SK-N-SH (cell line): Measurements from ENCODE around the gene ERRFI1. TPM values are rescaled to one million over a fixed set of nuclear protein-coding genes. Genes with fewer than 3 reads are reported as not detected.

ENCODE experiments used
- CTCF ChIA-PET: fragments of 300-600, 350-600 bp; formaldehyde crosslinking; extraction: SDS; loops from one replicate; lab custom pipeline; 2021; lab: Yijun Ruan, JAX
- POLR2A ChIA-PET: fragments of 350-600 bp; sonication (Branson Sonifier 250); formaldehyde crosslinking; extraction: SDS; loops from one replicate; lab custom pipeline; 2020; ENCODE audit warnings: antibody characterized with exemption, inconsistent platforms; lab: Yijun Ruan, JAX
- DNase-seq: peaks from one replicate; pipeline ENCODE4 v3.0.0; 2012
- H2AFZ ChIP-seq: fragments of 200-600 bp; sonication (generic); 2 replicates; pipeline ENCODE4 v1.8.1; 2016; ENCODE audit warnings: antibody characterized with exemption, mild to moderate bottlenecking, low read depth
- H3F3A ChIP-seq: fragments of 200-600 bp; sonication (generic); replicated peaks from 2 replicates; pipeline ENCODE3; 2016; ENCODE audit warnings: antibody characterized with exemption, mild to moderate bottlenecking; ENCODE audit not compliant: insufficient read depth
- H3K27ac ChIP-seq, 2 experiments: fragments of 200-500 bp in 1 of 2; fragments of 200-600 bp in 1 of 2; sonication (Bioruptor generic) in 1 of 2; sonication (generic), shearing (Covaris generic) in 1 of 2; 2 replicates each; pipeline versions ENCODE4 v1.5.1 to v1.6.1; 2014 to 2016; ENCODE audit warnings: low read depth in 2 of 2, inconsistent platforms in 1 of 2, low read length in 1 of 2, mild to moderate bottlenecking in 1 of 2, mixed read lengths in 1 of 2
- H3K27me3 ChIP-seq: fragments of 200-600 bp; sonication (generic), shearing (Covaris generic); 2 replicates; pipeline ENCODE4 v1.6.1; 2016; ENCODE audit warnings: mixed run types; ENCODE audit not compliant: insufficient read depth
- H3K36me3 ChIP-seq, 2 experiments: fragments of 200-500 bp in 1 of 2; fragments of 200-600 bp in 1 of 2; sonication (Bioruptor generic) in 1 of 2; sonication (generic) in 1 of 2; replicated peaks in 1 of 2; 2 replicates each; pipeline versions ENCODE3 to v1.5.1; 2014 to 2016; ENCODE audit warnings: low read length in 1 of 2, mild to moderate bottlenecking in 1 of 2; ENCODE audit not compliant: insufficient read depth in 2 of 2, control insufficient read depth in 1 of 2
- H3K4me1 ChIP-seq, 2 experiments: fragments of 200-500 bp in 1 of 2; fragments of 200-600 bp in 1 of 2; sonication (Bioruptor generic) in 1 of 2; sonication (generic), shearing (Covaris generic) in 1 of 2; 2 replicates each; pipeline versions ENCODE4 v1.5.1 to v1.6.1; 2014 to 2016; ENCODE audit warnings: low read depth in 1 of 2, low read length in 1 of 2, mixed run types in 1 of 2; ENCODE audit not compliant: insufficient read depth in 2 of 2, control insufficient read depth in 1 of 2
- H3K4me2 ChIP-seq: fragments of 200-600 bp; sonication (generic), shearing (Covaris generic); 2 replicates; pipeline ENCODE4 v1.6.1; 2017; ENCODE audit warnings: mixed run types
- H3K4me3 ChIP-seq, 2 experiments: fragments of 200-500 bp in 1 of 2; fragments of 200-600 bp in 1 of 2; sonication (Bioruptor generic) in 1 of 2; sonication (generic), shearing (Covaris generic) in 1 of 2; 2 replicates each; pipeline versions ENCODE4 v1.5.1 to v1.8.1; 2014 to 2016; ENCODE audit warnings: low read depth in 2 of 2, inconsistent platforms in 1 of 2, low read length in 1 of 2, mild to moderate bottlenecking in 1 of 2, mixed read lengths in 1 of 2, moderate library complexity in 1 of 2
- H3K79me2 ChIP-seq: fragments of 200-600 bp; sonication (generic); 2 replicates; pipeline ENCODE4 v1.8.1; 2017; ENCODE audit warnings: mild to moderate bottlenecking; ENCODE audit not compliant: insufficient read depth
- H3K9ac ChIP-seq: fragments of 200-600 bp; sonication (generic); 2 replicates; pipeline ENCODE4 v1.6.1; 2017; ENCODE audit warnings: mixed run types
- H3K9me2 ChIP-seq: fragments of 200-600 bp; sonication (generic); 2 replicates; pipeline ENCODE4 v1.6.1; 2017; ENCODE audit warnings: mixed run types
- H3K9me3 ChIP-seq: fragments of 200-600 bp; sonication (generic); 2 replicates; pipeline ENCODE4 v1.6.1; 2017; ENCODE audit warnings: mixed run types, mild to moderate bottlenecking, moderate library complexity
- H4K20me1 ChIP-seq: fragments of 200-600 bp; sonication (generic); 2 replicates; pipeline ENCODE4 v1.6.1; 2017; ENCODE audit warnings: mild to moderate bottlenecking, mixed run types; ENCODE audit not compliant: insufficient read depth
- ELF1 ChIP-seq: IDR thresholded peaks from 2 replicates; pipeline ENCODE4 v1.4.0; 2012
- FOSL2 ChIP-seq: IDR thresholded peaks from 2 replicates; pipeline ENCODE4 v1.4.0; 2012; ENCODE audit warnings: low read depth, mild to moderate bottlenecking, moderate library complexity, borderline replicate concordance
- FOXM1 ChIP-seq: IDR thresholded peaks from 2 replicates; pipeline ENCODE4 v1.4.0; 2012; ENCODE audit warnings: low read depth, mild to moderate bottlenecking
- GABPA ChIP-seq: IDR thresholded peaks from 2 replicates; pipeline ENCODE4 v1.4.0; 2012; ENCODE audit warnings: low read depth, mild to moderate bottlenecking
- MAX ChIP-seq: IDR thresholded peaks from 2 replicates; pipeline ENCODE4 v1.4.0; 2012; ENCODE audit warnings: low read depth
- POLR2AphosphoS5 ChIP-seq: IDR thresholded peaks from 2 replicates; pipeline ENCODE4 v1.6.1; 2012; ENCODE audit warnings: low read depth, low read length
- RAD21 ChIP-seq: IDR thresholded peaks from 2 replicates; pipeline ENCODE4 v1.6.1; 2012; ENCODE audit warnings: mild to moderate bottlenecking, low read length
- REST ChIP-seq: IDR thresholded peaks from 2 replicates; pipeline ENCODE4 v1.6.1; 2012; ENCODE audit warnings: mild to moderate bottlenecking, low read depth, low read length, moderate library complexity
- RXRA ChIP-seq: IDR thresholded peaks from 2 replicates; pipeline ENCODE4 v1.4.0; 2012; ENCODE audit warnings: low read depth, mild to moderate bottlenecking, borderline replicate concordance
- SIN3A ChIP-seq: IDR thresholded peaks from 2 replicates; pipeline ENCODE4 v1.6.1; 2012; ENCODE audit warnings: low read depth, mild to moderate bottlenecking, low read length, moderate library complexity, borderline replicate concordance
- SMC3 ChIP-seq: IDR thresholded peaks from 2 replicates; pipeline ENCODE4 v1.6.1; 2012; ENCODE audit warnings: low read depth, low read length, improper control_type of control experiment
- TAF1 ChIP-seq: IDR thresholded peaks from 2 replicates; pipeline ENCODE4 v1.6.1; 2012; ENCODE audit warnings: low read depth, mild to moderate bottlenecking, low read length, moderate library complexity, borderline replicate concordance
- TCF12 ChIP-seq: IDR thresholded peaks from 2 replicates; pipeline ENCODE4 v1.4.0; 2012
- USF1 ChIP-seq: IDR thresholded peaks from 2 replicates; pipeline ENCODE4 v1.4.0; 2012; ENCODE audit warnings: low read depth, borderline replicate concordance
- USF2 ChIP-seq: fragments of 150-350 bp; IDR thresholded peaks from 2 replicates; pipeline ENCODE4 v1.6.1; 2017; ENCODE audit warnings: antibody characterized with exemption, low read length, low read depth, borderline replicate concordance
- YY1 ChIP-seq: IDR thresholded peaks from 2 replicates; pipeline ENCODE4 v1.4.0; 2012; ENCODE audit warnings: low read depth, mild to moderate bottlenecking
- ZBTB33 ChIP-seq: IDR thresholded peaks from 2 replicates; pipeline ENCODE4 v1.4.0; 2012; ENCODE audit warnings: low read depth, borderline replicate concordance
- WGBS: methylation state at CpG from one replicate; pipeline ENCODE4 v1.1.6; 2017; ENCODE audit warnings: low lambda C conversion rate; 5-methylcytosine and 5-hydroxymethylcytosine counted together
- polyA plus RNA-seq, 3 experiments: library from polyadenylated mRNA; depleted of rRNA; stranded (reverse); fragments of >200 nt; gene quantifications; 2 replicates each; pipeline ENCODE4 v1.2.3, GENCODE V29; 2012

Gene ERRFI1
- polyA plus RNA-seq, 1 of the 3 experiments (the other 2 are of a cell fraction), result 65.6 TPM

GRCh38 chr1:8053878-8054567 is 27.9 kb upstream of the ERRFI1 start:
- no peak for DNase-seq
- TF ChIP-seq TCF12, result no peak
- TF ChIP-seq USF2, result no peak
- no peak for TF ChIP-seq TAF1
- TF ChIP-seq USF1, result no peak
- TF ChIP-seq RAD21, result no peak
- no peak for TF ChIP-seq GABPA
- TF ChIP-seq FOSL2, result no peak
- TF ChIP-seq, all 33 proteins: peak for 0
- no peak overlapping the region for H3K4me2 ChIP-seq
- no peak overlapping the region for H3K4me3 ChIP-seq
- no peaks in the 10 kb centered on the region for H3K9me3 ChIP-seq
- H3K27ac ChIP-seq, result no peak overlapping the region
- POLR2A ChIA-PET, result no interaction called here
- WGBS, result 75% methylated on average over 5 of the region's 5 CpGs
- no peaks in the 10 kb centered on the region for H3K79me2 ChIP-seq
- H3F3A ChIP-seq, result peaks cover 10% of the 10 kb centered on the region
- peaks cover 0 to 8% of the 10 kb centered on the region in 2 experiments; a peak in 1 of 4 replicates for H3K4me1 ChIP-seq
- no peaks in the 10 kb centered on the region for H4K20me1 ChIP-seq
- no peaks in the 10 kb centered on the region for H3K36me3 ChIP-seq
- CTCF ChIA-PET, result interaction anchor here (0.9 to 1.3 kb wide), 3 partner anchors 23 to 261 kb away, joined by 3 to 4 read pairs (median 4); no protein-coding TSS in a partner anchor
- H3K9ac ChIP-seq, result no peak overlapping the region
- no peaks in the 10 kb centered on the region for H3K27me3 ChIP-seq
- no peak overlapping the region; the same call in 1 of the 2 replicates for H2AFZ ChIP-seq
- H3K9me2 ChIP-seq, result no peaks in the 10 kb centered on the region

GRCh38 chr1:8051650-8052049 is 25.5 kb upstream of the ERRFI1 start:
- Histone ChIP-seq H3K9ac (no peak overlapping the region), H3K27ac (no peak overlapping the region), H3K36me3 (no peaks in the 10 kb centered on the region), H3K9me3 (no peaks in the 10 kb centered on the region), H3K4me3 (no peak overlapping the region), H3K79me2 (no peaks in the 10 kb centered on the region), H3K4me2 (no peak overlapping the region), H3F3A (peaks cover 32% of the 10 kb centered on the region), H3K9me2 (no peaks in the 10 kb centered on the region), H3K4me1 (peaks cover 5 to 28% of the 10 kb centered on the region in 2 experiments)
- ChIA-PET POLR2A (no interaction called here), CTCF (interaction anchor here (0.9 to 2.6 kb wide), 2 partner anchors 9 to 263 kb away, joined by 3 to 6 read pairs; no protein-coding TSS in a partner anchor)
- 96% methylated on average over 4 of the region's 4 CpGs for WGBS
- TF ChIP-seq SIN3A, result no peak
- TF ChIP-seq TAF1, result no peak
- TF ChIP-seq RAD21, result no peak
- TF ChIP-seq RXRA, result no peak
- TF ChIP-seq SMC3, result no peak
- no peak for TF ChIP-seq ELF1
- TF ChIP-seq YY1, result no peak
- no peak for TF ChIP-seq POLR2AphosphoS5
- no peak for TF ChIP-seq ZBTB33
- TF ChIP-seq FOXM1, result no peak
- TF ChIP-seq MAX, result no peak
- no peak for TF ChIP-seq FOSL2
- no peak for TF ChIP-seq REST
- TF ChIP-seq, all 33 proteins: peak for 0
- H4K20me1 ChIP-seq, result no peaks in the 10 kb centered on the region
- DNase-seq, result no peak
- H2AFZ ChIP-seq, result no peak overlapping the region
- no peaks in the 10 kb centered on the region for H3K27me3 ChIP-seq
